CD4-positive, alpha-beta T cell (primary cell): Measurements from ENCODE around the gene TEX53. TPM values are rescaled to one million over a fixed set of nuclear protein-coding genes. Genes with fewer than 3 reads are reported as not detected.

Experiments
- ATAC-seq: fragments of 200-7000 bp; cut with Tn5 transposase; one replicate; pipeline ENCODE4 v1.10.0; 2022; ENCODE audit warnings: mild to moderate bottlenecking; ENCODE audit not compliant: poor library complexity
- CTCF ChIA-PET: fragments of 350-600 bp; sonication (Branson Sonifier 250); formaldehyde crosslinking; loops from one replicate; lab custom pipeline; 2021; ENCODE audit warnings: antibody characterized with exemption, inconsistent platforms; lab: Charles Lee
- POLR2A ChIA-PET: fragments of 350-600 bp; sonication (Branson Sonifier 250); formaldehyde crosslinking; loops from one replicate; lab custom pipeline; 2021; ENCODE audit warnings: antibody characterized with exemption, inconsistent platforms; lab: Charles Lee
- DNase-seq, 14 experiments: peaks; one replicate each; pipeline ENCODE4 v3.0.0-alpha.2; 2013 to 2020; ENCODE audit warnings: mixed read lengths in 2 of 14
- H3K27ac ChIP-seq, 2 donors: one replicate each; pipeline versions ENCODE4 v1.5.1 to v1.7.0; 2013; ENCODE audit warnings: low read length in 2 of 2, low read depth in 1 of 2, mild to moderate bottlenecking in 1 of 2
- H3K27me3 ChIP-seq, 2 experiments: 1 replicate in 1 of 2; 2 replicates in 1 of 2; pipeline versions ENCODE4 v1.6.1 to v1.7.0; 2013; ENCODE audit warnings: low read length in 2 of 2, control low read depth in 1 of 2, mild to moderate bottlenecking in 1 of 2, moderate library complexity in 1 of 2; ENCODE audit not compliant: insufficient read depth in 2 of 2, control insufficient read depth in 1 of 2
- H3K36me3 ChIP-seq: one replicate; pipeline ENCODE4 v1.6.1; 2013; ENCODE audit warnings: low read length, control low read depth; ENCODE audit not compliant: insufficient read depth
- H3K4me1 ChIP-seq: one replicate; pipeline ENCODE4 v1.6.1; 2013; ENCODE audit warnings: low read length, control low read depth; ENCODE audit not compliant: insufficient read depth
- H3K4me3 ChIP-seq: one replicate; pipeline ENCODE4 v1.5.1; 2013; ENCODE audit warnings: mild to moderate bottlenecking, low read length, moderate library complexity
- H3K9me3 ChIP-seq, 2 experiments: 1 replicate in 1 of 2; 2 replicates in 1 of 2; pipeline versions ENCODE4 v1.6.1 to v1.7.0; 2013; ENCODE audit warnings: low read length in 2 of 2, mild to moderate bottlenecking in 2 of 2, control low read depth in 1 of 2, moderate library complexity in 1 of 2; ENCODE audit not compliant: control insufficient read depth in 1 of 2, insufficient read depth in 1 of 2
- H3K27ac Mint-ChIP-seq: one replicate; pipeline ENCODE4 v1.8.0; 2020; ENCODE audit warnings: mixed read lengths
- H3K27me3 Mint-ChIP-seq: one replicate; pipeline ENCODE4 v1.8.0; 2021; ENCODE audit warnings: mixed read lengths
- H3K36me3 Mint-ChIP-seq: one replicate; pipeline ENCODE4 v1.8.0; 2021; ENCODE audit warnings: low read depth, mixed read lengths
- H3K4me1 Mint-ChIP-seq: one replicate; pipeline ENCODE4 v1.8.0; 2021; ENCODE audit warnings: low read depth, mixed read lengths
- H3K4me3 Mint-ChIP-seq: one replicate; pipeline ENCODE4 v1.8.0; 2020; ENCODE audit warnings: mild to moderate bottlenecking, mixed read lengths
- H3K9me3 Mint-ChIP-seq: one replicate; pipeline ENCODE4 v1.8.0; 2020; ENCODE audit warnings: mixed read lengths
- intact Hi-C, 2 experiments: fragments of 100-400 bp; cut with DNase I in 1 of 2; cut with micrococcal nuclease in 1 of 2; formaldehyde crosslinking; loops; one replicate each; pipeline versions ENCODE4 v1.15.1 to v1.9.0; 2023 to 2025; cut with DNase I, micrococcal nuclease
- total RNA-seq, 174 experiments: library from RNA in 2 of 174; stranded (reverse) in 2 of 174; gene quantifications; one replicate each; pipeline ENCODE4 v1.2.3 and lab custom pipeline; 2021 to 2026
- TF ChIP-seq, protein P1 (sequence below): fragments of 200-600 bp; IDR thresholded peaks from one replicate; pipeline ENCODE4 v1.8.0; 2022; ENCODE audit warnings: antibody characterized with exemption, mild to moderate bottlenecking

TEX53 gene
- total RNA-seq, 2 experiments from 2014 or later: not detected

GRCh38 chr9:114629563-114630090, 28.0 kb downstream of the TEX53 start:
- no peak for DNase-seq
- peaks cover 72% of the 10 kb centered on the region for H3K36me3 ChIP-seq
- H3K9me3 ChIP-seq: no peaks in the 10 kb centered on the region
- no peaks in the 10 kb centered on the region for H3K27me3 Mint-ChIP-seq
- intact Hi-C loops: no loop called here
- no peak overlapping the region for H3K27ac Mint-ChIP-seq
- H3K4me1 Mint-ChIP-seq: no peaks in the 10 kb centered on the region
- POLR2A ChIA-PET: no interaction called here
- H3K27ac ChIP-seq: no peak overlapping the region
- no peaks in the 10 kb centered on the region for H3K4me1 ChIP-seq
- no peaks in the 10 kb centered on the region for H3K9me3 Mint-ChIP-seq
- TF ChIP-seq, protein P1, sequence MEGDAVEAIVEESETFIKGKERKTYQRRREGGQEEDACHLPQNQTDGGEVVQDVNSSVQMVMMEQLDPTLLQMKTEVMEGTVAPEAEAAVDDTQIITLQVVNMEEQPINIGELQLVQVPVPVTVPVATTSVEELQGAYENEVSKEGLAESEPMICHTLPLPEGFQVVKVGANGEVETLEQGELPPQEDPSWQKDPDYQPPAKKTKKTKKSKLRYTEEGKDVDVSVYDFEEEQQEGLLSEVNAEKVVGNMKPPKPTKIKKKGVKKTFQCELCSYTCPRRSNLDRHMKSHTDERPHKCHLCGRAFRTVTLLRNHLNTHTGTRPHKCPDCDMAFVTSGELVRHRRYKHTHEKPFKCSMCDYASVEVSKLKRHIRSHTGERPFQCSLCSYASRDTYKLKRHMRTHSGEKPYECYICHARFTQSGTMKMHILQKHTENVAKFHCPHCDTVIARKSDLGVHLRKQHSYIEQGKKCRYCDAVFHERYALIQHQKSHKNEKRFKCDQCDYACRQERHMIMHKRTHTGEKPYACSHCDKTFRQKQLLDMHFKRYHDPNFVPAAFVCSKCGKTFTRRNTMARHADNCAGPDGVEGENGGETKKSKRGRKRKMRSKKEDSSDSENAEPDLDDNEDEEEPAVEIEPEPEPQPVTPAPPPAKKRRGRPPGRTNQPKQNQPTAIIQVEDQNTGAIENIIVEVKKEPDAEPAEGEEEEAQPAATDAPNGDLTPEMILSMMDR: no peak
- H3K4me3 Mint-ChIP-seq: no peak overlapping the region
- ATAC-seq: no peak
- H3K4me3 ChIP-seq: no peak overlapping the region
- no peaks in the 10 kb centered on the region for H3K27me3 ChIP-seq
- peaks cover 90% of the 10 kb centered on the region for H3K36me3 Mint-ChIP-seq
- CTCF ChIA-PET: no interaction called here

- Mint-ChIP-seq H3K27me3 (no peaks in the 10 kb centered on the region), H3K9me3 (no peaks in the 10 kb centered on the region)
Observed at GRCh38 chr9:114627553-114627952, 30.1 kb downstream of the TEX53 start.

GRCh38 chr9:114626415-114627020, 31.1 kb downstream of the TEX53 start:
- Histone ChIP-seq H3K27ac (no peak overlapping the region), H3K4me1 (no peaks in the 10 kb centered on the region), H3K9me3 (no peaks in the 10 kb centered on the region), H3K27me3 (no peaks in the 10 kb centered on the region), H3K36me3 (peaks cover 59% of the 10 kb centered on the region), H3K4me3 (no peak overlapping the region)
- Mint-ChIP-seq H3K4me3 (no peak overlapping the region), H3K4me1 (peaks cover 6% of the 10 kb centered on the region), H3K27ac (no peak overlapping the region), H3K36me3 (peaks cover 89% of the 10 kb centered on the region), H3K27me3 (no peaks in the 10 kb centered on the region), H3K9me3 (no peaks in the 10 kb centered on the region)
- DNase-seq (no peak), ATAC-seq (no peak)
- intact Hi-C loops: no loop called here
- CTCF ChIA-PET: no interaction called here
- TF ChIP-seq, protein P1: no peak
- POLR2A ChIA-PET: no interaction called here

More at GRCh38 chr9:114627553-114627952, 30.1 kb downstream of the TEX53 start:
- peaks cover 89% of the 10 kb centered on the region for H3K36me3 Mint-ChIP-seq
- TF ChIP-seq, protein P1: no peak
- no peaks in the 10 kb centered on the region for H3K4me1 Mint-ChIP-seq
- peaks cover 62% of the 10 kb centered on the region for H3K36me3 ChIP-seq
- intact Hi-C loops: no loop called here
- no peak overlapping the region for H3K27ac Mint-ChIP-seq
- CTCF ChIA-PET: no interaction called here
- no peak overlapping the region for H3K27ac ChIP-seq
- no peak for ATAC-seq
- H3K4me1 ChIP-seq: no peaks in the 10 kb centered on the region
- POLR2A ChIA-PET: no interaction called here
- H3K9me3 ChIP-seq: no peaks in the 10 kb centered on the region
- H3K4me3 ChIP-seq: no peak overlapping the region
- DNase-seq: no peak
- no peaks in the 10 kb centered on the region for H3K27me3 ChIP-seq
- no peak overlapping the region for H3K4me3 Mint-ChIP-seq
